ENCODE data around the gene MEIOSIN. TPM values are rescaled to one million over a fixed set of nuclear protein-coding genes. Genes with fewer than 3 reads are reported as not detected.

MEIOSIN gene
- total and polyA plus RNA-seq, 9 of the 15 experiments (the other 6 are each of a cell fraction or from before 2014, with no cell fraction given): 0.06 to 2.0 (median 0.76) TPM

DNA sequence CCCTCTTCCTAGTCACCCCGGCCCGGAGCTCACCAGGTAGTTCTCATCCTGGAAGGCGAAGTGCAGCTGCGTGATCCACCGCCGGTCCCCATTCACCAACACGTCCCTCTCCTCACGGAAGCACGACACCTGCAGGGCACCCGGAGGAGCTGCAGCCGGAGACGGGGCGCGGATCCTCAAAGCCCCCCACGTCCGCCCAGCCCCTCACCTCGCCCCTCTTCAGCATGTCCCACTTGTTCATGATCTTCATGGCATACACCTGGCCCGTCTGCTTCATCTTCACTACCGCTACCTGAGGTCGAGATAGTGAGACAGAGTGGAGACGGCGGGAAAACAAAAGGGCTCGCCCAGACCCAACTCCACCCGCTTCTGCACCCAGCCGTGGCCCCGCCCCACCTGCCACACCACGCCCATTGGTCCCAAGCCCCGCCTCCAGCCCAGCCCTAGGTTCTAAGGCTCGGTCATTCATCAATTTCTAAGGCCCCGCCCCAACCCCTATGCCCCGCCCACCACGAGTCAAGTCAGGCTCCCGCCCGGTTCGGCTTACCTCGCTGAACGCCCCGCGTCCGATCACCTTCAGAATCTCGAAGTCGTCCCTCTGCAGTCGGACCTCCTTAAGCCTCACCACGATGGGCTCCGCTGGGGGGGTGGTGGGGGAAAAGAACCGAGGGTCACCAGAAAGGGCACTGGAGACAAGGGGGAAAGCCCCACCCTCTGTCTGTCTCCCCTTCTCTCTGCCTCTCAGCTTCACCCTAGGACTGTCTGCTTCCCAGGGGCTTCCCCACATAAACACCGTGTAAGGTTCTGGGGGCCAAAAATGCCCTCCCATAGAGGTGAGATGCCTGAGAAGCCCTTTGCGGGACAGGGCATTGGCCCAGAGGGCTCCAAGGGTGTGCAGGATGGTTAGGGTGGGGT lies 46.2 kb downstream of the MEIOSIN start (continued):
- TF ChIP-seq, protein P1, sequence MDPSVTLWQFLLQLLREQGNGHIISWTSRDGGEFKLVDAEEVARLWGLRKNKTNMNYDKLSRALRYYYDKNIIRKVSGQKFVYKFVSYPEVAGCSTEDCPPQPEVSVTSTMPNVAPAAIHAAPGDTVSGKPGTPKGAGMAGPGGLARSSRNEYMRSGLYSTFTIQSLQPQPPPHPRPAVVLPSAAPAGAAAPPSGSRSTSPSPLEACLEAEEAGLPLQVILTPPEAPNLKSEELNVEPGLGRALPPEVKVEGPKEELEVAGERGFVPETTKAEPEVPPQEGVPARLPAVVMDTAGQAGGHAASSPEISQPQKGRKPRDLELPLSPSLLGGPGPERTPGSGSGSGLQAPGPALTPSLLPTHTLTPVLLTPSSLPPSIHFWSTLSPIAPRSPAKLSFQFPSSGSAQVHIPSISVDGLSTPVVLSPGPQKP (CRISPR knock-in tag; IDR thresholded peaks at IDR 0.05): no peak
- TF ChIP-seq, protein P2, sequence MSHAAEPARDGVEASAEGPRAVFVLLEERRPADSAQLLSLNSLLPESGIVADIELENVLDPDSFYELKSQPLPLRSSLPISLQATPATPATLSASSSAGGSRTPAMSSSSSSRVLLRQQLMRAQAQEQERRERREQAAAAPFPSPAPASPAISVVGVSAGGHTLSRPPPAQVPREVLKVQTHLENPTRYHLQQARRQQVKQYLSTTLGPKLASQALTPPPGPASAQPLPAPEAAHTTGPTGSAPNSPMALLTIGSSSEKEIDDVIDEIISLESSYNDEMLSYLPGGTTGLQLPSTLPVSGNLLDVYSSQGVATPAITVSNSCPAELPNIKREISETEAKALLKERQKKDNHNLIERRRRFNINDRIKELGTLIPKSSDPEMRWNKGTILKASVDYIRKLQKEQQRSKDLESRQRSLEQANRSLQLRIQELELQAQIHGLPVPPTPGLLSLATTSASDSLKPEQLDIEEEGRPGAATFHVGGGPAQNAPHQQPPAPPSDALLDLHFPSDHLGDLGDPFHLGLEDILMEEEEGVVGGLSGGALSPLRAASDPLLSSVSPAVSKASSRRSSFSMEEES (CRISPR knock-in tag; IDR thresholded peaks at IDR 0.05): no peak
- TF ChIP-seq PRPF4 (IDR thresholded peaks at IDR 0.05; ENCODE audit: insufficient read depth, low read depth, low read length, poor library complexity, severe bottlenecking): no peak
- TF ChIP-seq NFE2 (IDR thresholded peaks at IDR 0.05; ENCODE audit: low read depth): no peak
- TF ChIP-seq MYC (IDR thresholded peaks at IDR 0.05; ENCODE audit: low read depth, low read length): no peak
- TF ChIP-seq MYC (CRISPR knock-in tag; IDR thresholded peaks at IDR 0.05; ENCODE audit: borderline replicate concordance, low read depth): no peak
- TF ChIP-seq ZFP36 (IDR thresholded peaks at IDR 0.05; ENCODE audit: low read depth, low read length, partially characterized antibody): peak; percentile 17
- no peak for TF ChIP-seq DDX20 (tag; IDR thresholded peaks at IDR 0.05; ENCODE audit: low read depth)
- no peak for TF ChIP-seq BCL6 (CRISPR knock-in tag; IDR thresholded peaks at IDR 0.05)
- TF ChIP-seq, protein P3, sequence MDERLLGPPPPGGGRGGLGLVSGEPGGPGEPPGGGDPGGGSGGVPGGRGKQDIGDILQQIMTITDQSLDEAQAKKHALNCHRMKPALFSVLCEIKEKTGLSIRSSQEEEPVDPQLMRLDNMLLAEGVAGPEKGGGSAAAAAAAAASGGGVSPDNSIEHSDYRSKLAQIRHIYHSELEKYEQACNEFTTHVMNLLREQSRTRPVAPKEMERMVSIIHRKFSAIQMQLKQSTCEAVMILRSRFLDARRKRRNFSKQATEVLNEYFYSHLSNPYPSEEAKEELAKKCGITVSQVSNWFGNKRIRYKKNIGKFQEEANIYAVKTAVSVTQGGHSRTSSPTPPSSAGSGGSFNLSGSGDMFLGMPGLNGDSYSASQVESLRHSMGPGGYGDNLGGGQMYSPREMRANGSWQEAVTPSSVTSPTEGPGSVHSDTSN (CRISPR knock-in tag; IDR thresholded peaks at IDR 0.05; ENCODE audit: low read depth): peak; percentile 18; the same call in 1 of the 2 replicates
- TF ChIP-seq, protein P3 (tag; conservative IDR thresholded peaks at IDR 0.05; ENCODE audit: low read depth): peak; percentile 75
- no peak for TF ChIP-seq RFX5 (IDR thresholded peaks at IDR 0.05; ENCODE audit: low read depth, low read length)
- TF ChIP-seq ZBTB1 (CRISPR knock-in tag; IDR thresholded peaks at IDR 0.05; ENCODE audit: borderline replicate concordance, low read depth): no peak
- TF ChIP-seq ZNF561 (CRISPR knock-in tag; conservative IDR thresholded peaks at IDR 0.05): no peak
- TF ChIP-seq, protein P4, sequence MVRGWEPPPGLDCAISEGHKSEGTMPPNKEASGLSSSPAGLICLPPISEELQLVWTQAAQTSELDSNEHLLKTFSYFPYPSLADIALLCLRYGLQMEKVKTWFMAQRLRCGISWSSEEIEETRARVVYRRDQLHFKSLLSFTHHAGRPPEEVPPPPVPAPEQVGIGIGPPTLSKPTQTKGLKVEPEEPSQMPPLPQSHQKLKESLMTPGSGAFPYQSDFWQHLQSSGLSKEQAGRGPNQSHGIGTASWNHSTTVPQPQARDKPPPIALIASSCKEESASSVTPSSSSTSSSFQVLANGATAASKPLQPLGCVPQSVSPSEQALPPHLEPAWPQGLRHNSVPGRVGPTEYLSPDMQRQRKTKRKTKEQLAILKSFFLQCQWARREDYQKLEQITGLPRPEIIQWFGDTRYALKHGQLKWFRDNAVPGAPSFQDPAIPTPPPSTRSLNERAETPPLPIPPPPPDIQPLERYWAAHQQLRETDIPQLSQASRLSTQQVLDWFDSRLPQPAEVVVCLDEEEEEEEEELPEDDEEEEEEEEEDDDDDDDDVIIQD (CRISPR knock-in tag; IDR thresholded peaks at IDR 0.05): no peak
- no peak for TF ChIP-seq ZNF507 (tag; conservative IDR thresholded peaks at IDR 0.05)
